HUDEP-2 (cell line): Measurements from ENCODE around the gene NEK9.
"Not testable (repeated sequence)": the region's sequence is repeated elsewhere in the genome, so short reads cannot be mapped to it uniquely, and the experiment has no call there.

Source experiments
- DNase-seq, 76 experiments: peaks; one replicate each; lab custom pipeline; 2025; ENCODE audit not compliant: unreplicated experiment in 76 of 76; lab: John Stamatoyannopoulos, UW

Gene NEK9

GRCh38 chr14:75126679-75127473, at the start of gene NEK9:
NEK9 (minus strand) TSS chr14:75127048; CDS start chr14:75126921, 127 bp downstream.
- peak in 75 of 76 experiments; percentile 14 to 87 (median 77) for DNase-seq

DNA sequence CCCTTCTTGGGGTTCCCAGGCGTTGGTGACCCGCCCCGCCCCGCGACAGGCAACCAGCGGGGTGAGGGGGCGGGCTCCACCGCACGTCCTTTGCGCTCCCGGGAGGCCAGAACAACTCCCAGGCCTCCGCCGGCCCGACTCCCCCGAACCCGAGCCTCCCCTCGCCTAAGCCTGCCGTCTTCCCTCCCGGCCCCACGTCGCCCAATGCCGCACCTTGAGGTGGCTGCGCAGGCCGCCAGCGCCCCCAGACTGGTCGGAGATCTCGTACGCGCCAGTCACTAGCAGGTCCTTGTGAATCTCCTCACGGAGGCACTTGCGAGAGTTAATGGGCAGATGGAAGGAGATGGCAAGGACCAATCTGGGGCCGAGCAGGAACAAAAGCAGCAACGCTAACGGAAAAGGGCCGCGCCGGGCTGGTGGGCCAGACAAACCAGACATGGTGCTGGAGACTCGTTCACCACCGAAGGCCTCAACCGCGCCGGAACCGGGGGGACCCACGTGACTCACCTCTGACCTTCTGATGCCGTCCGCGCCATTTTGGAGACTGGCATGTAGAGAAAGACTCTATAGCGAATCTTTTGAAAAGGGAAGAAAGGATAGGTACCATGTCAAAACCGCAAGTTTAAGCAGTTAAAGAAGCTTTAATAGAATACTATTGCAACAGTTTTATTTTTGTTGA, 49.4 kb upstream of the NEK9 start, which contains the start of gene TMED10:
Gene TMED10, minus strand, starts transcription at position 471 of the 679 bp plus-strand sequence. Its CDS starts 33 bp downstream, at position 438.
- peak in 75 of 76 experiments; percentile 26 to 93 (median 80) for DNase-seq

DNA sequence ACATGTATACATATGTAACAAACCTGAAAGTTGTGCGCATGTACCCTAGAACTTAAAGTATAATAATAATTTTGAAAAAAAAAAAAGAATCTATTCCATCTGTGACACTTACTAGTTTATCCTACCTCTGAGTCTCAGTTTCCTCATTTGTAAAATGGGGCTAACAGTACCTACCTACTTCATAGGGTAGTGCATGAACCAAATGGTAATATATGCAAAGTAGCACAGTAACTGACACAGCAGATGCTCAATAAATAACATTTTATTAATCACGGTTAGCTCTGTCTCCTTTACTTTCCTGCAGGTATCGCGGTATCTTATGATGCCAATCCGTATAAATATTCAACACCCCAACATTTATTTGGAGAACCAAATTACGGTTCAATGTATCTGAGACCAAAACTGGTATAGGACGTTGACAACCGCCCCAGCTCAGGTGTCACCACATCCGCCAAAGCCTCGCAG, 48.9 kb upstream of the NEK9 start:
- no peak for DNase-seq

GRCh38 chr14:75174066-75174465, 47.2 kb upstream of the NEK9 start:
- DNase-seq, result no peak

- DNase-seq, result no peak
Measured at GRCh38 chr14:75170772-75171171, 43.9 kb upstream of the NEK9 start.

DNA sequence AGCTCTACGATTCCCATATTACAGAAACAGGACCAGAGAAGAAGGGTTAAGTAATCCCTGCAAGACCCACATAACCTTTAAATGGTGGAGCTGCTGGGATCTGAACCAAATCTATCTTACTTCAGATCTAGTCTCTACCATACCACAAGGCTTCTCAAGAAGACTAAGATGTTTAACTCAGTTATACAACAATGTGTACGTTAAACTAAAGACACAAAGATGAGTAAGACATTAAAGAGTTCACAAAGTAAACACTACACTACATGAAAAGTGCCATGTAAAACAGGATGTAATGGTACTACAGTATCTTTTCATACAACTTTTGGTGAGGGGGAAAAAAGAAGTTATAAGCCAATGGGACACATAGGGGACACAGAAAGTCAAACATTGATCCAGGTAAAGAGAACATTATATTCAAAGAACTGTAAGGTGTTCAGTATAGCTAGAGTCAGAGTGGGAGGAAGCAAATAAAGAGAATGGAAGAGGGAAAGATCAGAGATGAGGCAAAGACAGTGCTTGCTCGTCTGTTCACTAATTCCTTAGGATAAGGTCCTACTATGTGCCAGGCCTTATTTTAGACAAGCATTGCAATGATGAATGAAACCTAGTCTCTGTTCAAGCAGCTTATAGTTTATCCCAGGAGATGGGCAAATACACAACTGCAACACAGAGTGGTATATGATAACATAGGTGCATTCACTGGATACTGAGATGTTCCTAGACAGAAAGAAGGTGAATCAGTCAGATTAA, 41.9 kb upstream of the NEK9 start:
- no peak for DNase-seq

- no peak for DNase-seq
Measured at GRCh38 chr14:75167325-75167724, 40.5 kb upstream of the NEK9 start.

DNA sequence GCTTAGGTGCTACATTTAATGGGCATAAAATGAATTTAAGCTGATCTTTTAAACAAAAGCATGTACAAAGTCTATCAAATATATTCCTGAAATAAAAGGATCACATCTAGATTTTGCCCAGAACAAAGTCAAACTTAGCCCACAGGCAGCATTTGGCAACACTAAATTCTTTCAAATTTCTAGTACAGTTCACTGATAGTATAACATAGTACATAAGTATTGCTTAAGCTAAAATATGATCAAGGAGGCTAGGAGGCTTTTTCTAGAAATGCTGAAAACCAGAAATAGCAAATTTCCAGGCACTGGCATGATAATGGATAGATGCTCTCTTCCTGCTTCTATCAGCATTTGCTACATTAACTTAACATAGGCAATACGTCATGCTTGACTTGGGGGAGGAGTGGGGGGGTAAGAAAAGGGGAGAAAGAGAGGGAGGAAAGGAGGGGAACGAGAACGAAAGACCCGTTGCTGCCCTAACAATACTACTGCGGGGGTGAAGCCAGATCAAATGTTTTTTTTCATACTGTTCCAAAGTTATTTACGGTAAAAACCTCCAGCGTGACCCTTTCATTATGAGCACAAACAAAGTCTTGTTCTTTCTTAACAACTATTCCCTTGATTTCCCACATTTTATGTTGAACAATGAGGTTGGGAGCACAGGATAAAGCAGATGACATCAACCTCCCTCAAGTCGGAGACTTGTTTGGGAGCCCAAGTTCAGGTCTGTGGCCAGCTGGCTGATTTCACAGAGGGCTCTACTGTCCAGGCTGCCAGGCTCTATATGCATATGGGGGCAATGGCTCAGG, 38.9 kb upstream of the NEK9 start:
- DNase-seq, result no peak

DNA sequence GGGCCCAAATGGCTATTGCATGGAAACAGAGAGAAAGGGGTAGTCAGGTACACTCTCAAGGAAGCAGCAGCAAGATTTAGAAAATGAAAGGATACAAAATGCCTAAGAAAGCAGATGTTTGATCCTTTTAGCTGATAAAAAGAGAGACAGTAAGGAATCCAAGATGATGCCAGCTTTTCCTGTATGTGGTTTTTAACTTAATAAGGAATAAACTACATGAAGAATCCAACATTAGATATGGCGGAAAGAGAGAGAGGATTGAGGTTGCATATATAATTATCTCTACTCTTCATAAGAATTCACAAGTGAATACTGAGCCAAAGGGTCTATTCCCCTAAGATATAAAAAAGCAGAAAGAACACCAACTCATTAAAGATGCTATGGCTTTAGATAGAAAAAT, 38.0 kb upstream of the NEK9 start:
- no peak for DNase-seq

DNA sequence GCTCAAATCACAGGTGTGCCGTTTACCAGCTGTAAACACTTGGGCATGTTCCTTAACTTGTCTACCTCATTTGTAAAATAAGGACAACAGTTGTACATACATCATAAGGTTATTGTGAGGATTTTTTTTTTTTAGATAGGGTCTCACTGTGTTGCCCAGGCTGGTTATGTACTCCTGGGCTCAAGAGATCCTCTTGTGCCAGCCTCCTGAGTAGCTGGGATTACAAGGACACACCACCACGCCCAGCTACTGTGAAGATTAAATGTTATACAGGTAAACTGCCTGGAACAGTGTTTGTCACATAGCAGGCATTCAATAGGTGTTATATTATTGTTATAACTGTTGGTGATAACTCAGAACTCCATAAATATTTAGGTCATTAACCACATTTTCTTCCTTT, 36.8 kb upstream of the NEK9 start:
- no peak for DNase-seq

DNA sequence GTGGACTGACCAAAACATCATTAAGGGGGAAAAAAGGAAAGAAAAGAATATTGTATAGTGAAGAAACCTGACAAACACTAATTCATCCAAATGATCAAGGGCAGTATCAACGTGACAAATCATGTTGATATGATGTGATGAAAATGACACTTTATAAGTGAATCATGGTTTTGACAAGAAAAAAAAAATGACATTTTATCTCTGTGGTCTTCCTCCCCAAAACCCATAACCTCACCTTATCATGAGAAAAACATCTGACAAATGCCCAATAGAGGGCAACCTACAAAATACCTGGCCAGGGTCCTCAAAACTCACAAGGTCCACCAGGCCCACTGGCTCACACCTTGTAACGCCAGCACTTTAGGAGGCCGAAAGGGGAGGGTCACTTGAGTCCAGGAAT, 35.8 kb upstream of the NEK9 start:
- DNase-seq, result no peak

DNA sequence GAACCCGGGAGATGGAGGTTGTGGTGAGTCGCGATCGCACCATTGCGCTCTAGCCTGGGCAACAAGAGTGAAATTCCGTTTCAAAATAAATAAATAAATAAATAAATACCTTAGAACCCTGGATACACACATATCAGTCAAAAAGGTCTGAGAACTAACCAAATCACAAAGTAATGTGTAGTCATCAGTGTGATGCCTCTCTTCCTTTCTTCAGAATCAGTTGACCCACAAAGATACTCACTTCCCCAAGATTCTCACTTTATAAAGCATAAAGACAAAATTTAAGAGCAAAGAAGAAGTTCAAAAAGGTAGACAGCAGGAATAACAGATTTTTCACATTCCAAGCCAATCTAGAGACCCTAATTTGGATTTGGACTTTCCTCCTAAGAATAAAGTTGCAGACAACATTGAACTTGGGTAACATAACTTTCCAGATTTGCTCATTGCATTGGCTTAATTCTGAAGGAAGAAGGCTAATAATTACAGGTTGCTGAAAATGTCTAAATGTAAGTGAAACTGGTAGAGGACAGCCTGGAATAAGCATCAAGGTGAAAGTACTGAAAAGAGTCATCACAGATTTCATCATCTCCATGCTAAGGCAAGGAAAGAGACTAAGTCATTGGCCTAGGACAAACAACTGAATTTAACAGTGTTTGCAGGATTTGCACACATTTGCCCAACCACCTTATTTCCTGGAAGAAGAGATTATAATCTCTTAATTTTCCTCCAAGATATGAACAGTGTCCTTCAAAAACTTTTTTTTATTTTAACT, 32.2 kb upstream of the NEK9 start:
- DNase-seq, result no peak

DNA sequence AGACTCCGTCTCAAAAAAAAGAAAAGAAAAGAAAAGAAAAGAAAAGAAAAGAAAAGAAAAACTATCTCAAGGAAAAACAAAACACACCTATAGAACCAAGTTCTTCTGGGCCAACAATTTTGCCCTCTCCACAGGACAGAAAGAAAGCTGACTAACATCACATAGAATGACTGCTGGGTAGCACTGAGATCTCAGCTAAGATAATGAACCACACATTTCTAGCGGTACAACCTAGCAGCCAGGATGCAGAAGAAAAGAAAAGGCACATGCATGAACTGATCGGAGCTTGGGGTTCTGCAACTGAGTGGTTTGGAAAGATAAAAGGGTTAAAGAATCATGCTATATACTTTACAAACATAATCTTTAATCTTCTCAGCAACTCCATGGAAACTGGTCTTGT, 30.1 kb upstream of the NEK9 start:
- peak in 9 of 76 experiments; percentile 2 to 24 (median 8) for DNase-seq

DNA sequence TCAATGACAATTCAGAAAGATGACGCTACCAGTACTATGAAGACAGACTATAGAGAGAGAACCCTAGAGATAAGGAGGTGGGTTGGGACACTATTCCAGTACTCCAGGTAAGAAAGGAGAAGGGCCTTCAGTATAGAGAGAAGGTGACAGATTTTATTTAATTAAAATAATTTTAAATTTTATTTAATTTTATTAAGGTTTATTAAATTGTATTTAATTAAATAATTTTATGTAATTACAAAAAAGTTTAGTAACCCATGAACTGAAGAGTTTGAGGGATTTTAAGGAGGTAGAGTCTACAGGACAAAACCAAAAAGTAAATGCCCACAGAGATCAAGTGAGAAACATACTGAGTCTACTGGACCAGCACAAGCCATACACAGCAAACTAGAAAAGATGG, 29.3 kb upstream of the NEK9 start:
- no peak for DNase-seq

- DNase-seq, result no peak
Measured at GRCh38 chr14:75155169-75155568, 28.3 kb upstream of the NEK9 start.

DNA sequence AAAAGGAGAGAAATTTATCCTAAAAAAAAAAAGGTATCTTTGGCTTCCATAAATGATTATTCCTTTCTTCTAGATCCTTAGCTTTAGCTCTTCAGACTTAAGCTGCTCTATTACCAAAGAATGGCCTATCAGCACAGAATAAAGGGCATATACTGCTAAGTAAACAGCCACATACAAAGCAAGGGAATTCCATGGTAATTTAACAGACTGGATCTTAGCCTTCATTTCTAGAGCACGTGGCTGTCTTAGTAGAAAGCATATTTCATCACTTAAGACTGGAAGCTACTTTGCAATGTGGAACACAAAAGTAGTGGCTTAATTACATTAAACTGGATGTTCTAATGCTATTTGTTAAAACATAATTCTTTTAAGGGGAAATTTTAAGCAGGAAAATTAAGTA, 26.4 kb upstream of the NEK9 start:
- DNase-seq, result no peak

- DNase-seq, result no peak
Measured at GRCh38 chr14:75151851-75152250, 25.0 kb upstream of the NEK9 start.

DNA sequence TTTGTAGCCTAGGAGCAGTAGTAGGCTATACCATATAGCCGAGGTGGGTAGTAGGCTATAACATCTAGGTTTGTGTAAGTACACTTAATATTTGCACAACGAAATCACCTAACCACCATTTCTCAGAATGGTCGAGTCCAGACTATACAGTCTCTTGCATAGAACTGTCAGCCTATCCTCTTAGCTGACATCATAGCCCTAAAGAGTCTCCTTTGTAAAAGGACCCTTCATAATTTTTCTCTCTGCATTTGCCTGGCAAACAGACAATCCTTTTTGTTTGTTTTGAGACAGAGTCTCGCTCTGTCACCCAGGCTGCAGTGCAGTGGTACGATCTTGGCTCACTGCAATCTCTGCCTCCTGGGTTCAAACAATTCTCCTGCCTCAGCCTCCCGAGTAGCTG, 23.8 kb upstream of the NEK9 start:
- not testable (repeated sequence) for DNase-seq

- DNase-seq, result no peak
Measured at GRCh38 chr14:75150150-75150549, 23.3 kb upstream of the NEK9 start.
